ENCODE measurements around the gene GP1BB.

GRCh38 chr22:19693581-19693980 lies 29.8 kb upstream of the GP1BB start:
- TF ChIP-seq CTCF (conservative IDR thresholded peaks at IDR 0.05 in 1 of 2, IDR thresholded peaks at IDR 0.05 in 1 of 2; ENCODE audit: extremely low read depth in 1 of 2, insufficient read depth in 1 of 2, low read depth in 1 of 2, low read length in 2 of 2): no peak
- TF ChIP-seq EZH2 (IDR thresholded peaks at IDR 0.05; ENCODE audit: borderline replicate concordance, low read length): no peak

Measured in mammary epithelial cell (primary cell).